HepG2 (cell line): Measurements from ENCODE around the gene SLC35E4. TPM values are rescaled to one million over a fixed set of nuclear protein-coding genes. Genes with fewer than 3 reads are reported as not detected.

Experiments used
- ATF7 ChIP-seq, 2 experiments: fragments of 450-650 bp in 1 of 2; sonication (generic) in 1 of 2; formaldehyde crosslinking in 1 of 2; IDR thresholded peaks; 2 replicates each; pipeline versions ENCODE4 v1.4.0 to v1.6.1; 2016 to 2020; ENCODE audit warnings: antibody characterized with exemption in 1 of 2, mild to moderate bottlenecking in 1 of 2, missing genetic modification reagents in 1 of 2
- CREB1 ChIP-seq, 2 experiments: fragments of 450-650 bp in 1 of 2; IDR thresholded peaks; 2 replicates each; pipeline ENCODE4 v1.6.1; 2016 to 2017; ENCODE audit warnings: control low read depth in 1 of 2, mild to moderate bottlenecking in 1 of 2, missing compliant biosample characterization in 1 of 2, missing genetic modification characterization in 1 of 2
- DMAP1 ChIP-seq: IDR thresholded peaks from 2 replicates; pipeline ENCODE4 v1.6.1; 2016
- ELF3 ChIP-seq: IDR thresholded peaks from 2 replicates; pipeline ENCODE4 v1.6.1; 2016; ENCODE audit warnings: missing genetic modification reagents, missing compliant biosample characterization
- ERF ChIP-seq: IDR thresholded peaks from 2 replicates; pipeline ENCODE4 v1.6.1; 2018; ENCODE audit warnings: missing biosample characterization, missing genetic modification reagents
- FOXK2 ChIP-seq: fragments of 450-650 bp; IDR thresholded peaks from 2 replicates; pipeline ENCODE4 v1.6.1; 2016
- HDAC1 ChIP-seq: sonication (generic); formaldehyde crosslinking; IDR thresholded peaks from 2 replicates; pipeline ENCODE4 v1.5.1; 2020; ENCODE audit warnings: mild to moderate bottlenecking, missing genetic modification reagents
- KAT8 ChIP-seq: IDR thresholded peaks from 2 replicates; pipeline ENCODE4 v1.6.1; 2016; ENCODE audit warnings: missing genetic modification reagents, missing compliant biosample characterization
- KMT2A ChIP-seq: sonication (generic); formaldehyde crosslinking; IDR thresholded peaks from 2 replicates; pipeline ENCODE4 v1.4.0; 2020; ENCODE audit warnings: missing genetic modification reagents
- NFE2L1 ChIP-seq: sonication (generic); formaldehyde crosslinking; IDR thresholded peaks from 2 replicates; pipeline ENCODE4 v1.4.0; 2020; ENCODE audit warnings: missing genetic modification reagents, mild to moderate bottlenecking, borderline replicate concordance
- RBM22 ChIP-seq: fragments of 200-400 bp; formaldehyde crosslinking; optimal IDR thresholded peaks from 2 replicates; pipeline ENCODE3; 2017; ENCODE audit warnings: mild to moderate bottlenecking, low read length, moderate library complexity
- SOX6 ChIP-seq, 2 experiments: fragments of 450-650 bp in 1 of 2; sonication (generic) in 1 of 2; formaldehyde crosslinking in 1 of 2; IDR thresholded peaks; 2 replicates each; pipeline versions ENCODE4 v1.4.0 to v1.6.1; 2017 to 2020; ENCODE audit warnings: antibody characterized with exemption in 1 of 2, mild to moderate bottlenecking in 1 of 2, missing genetic modification reagents in 1 of 2
- XRCC5 ChIP-seq: fragments of 200-400 bp; formaldehyde crosslinking; optimal IDR thresholded peaks from 2 replicates; pipeline ENCODE3; 2017; ENCODE audit warnings: mild to moderate bottlenecking, low read length
- YEATS2 ChIP-seq: sonication (generic); formaldehyde crosslinking; IDR thresholded peaks from 2 replicates; pipeline ENCODE4 v1.4.0; 2020; ENCODE audit warnings: missing genetic modification reagents, borderline replicate concordance
- ZNF296 ChIP-seq: sonication (generic); formaldehyde crosslinking; conservative IDR thresholded peaks from 2 replicates; pipeline ENCODE4 v1.5.0; 2020; ENCODE audit warnings: mild to moderate bottlenecking, missing genetic modification reagents
- ZNF83 ChIP-seq: sonication (generic); formaldehyde crosslinking; IDR thresholded peaks from 2 replicates; pipeline ENCODE4 v1.4.0; 2020; ENCODE audit warnings: missing genetic modification reagents, mild to moderate bottlenecking, borderline replicate concordance
- ZSCAN31 ChIP-seq: sonication (generic); formaldehyde crosslinking; IDR thresholded peaks from 2 replicates; pipeline ENCODE4 v1.5.0; 2020; ENCODE audit warnings: low read depth, mild to moderate bottlenecking, missing genetic modification reagents
- polyA plus RNA-seq, 8 experiments: library from polyadenylated mRNA; depleted of rRNA in 3 of 8; stranded (reverse) in 7 of 8; unstranded in 1 of 8; fragments of >200 nt; fragmentation: Illumina TruSeq in 4 of 8; extraction: Trizol in 4 of 8; gene quantifications; 2 replicates each; pipeline versions ENCODE4 v1.2.1 to v1.2.3, GENCODE V29; 2011 to 2016; ENCODE audit warnings: low read depth in 4 of 8, missing spikeins in 1 of 8, mixed read lengths in 1 of 8; ENCODE audit not compliant: insufficient read depth in 1 of 8
- total RNA-seq, 5 experiments: library from RNA; depleted of rRNA; stranded (reverse); fragments of >200 nt; fragmentation: Illumina TruSeq; extraction: Trizol; gene quantifications; 2 replicates each; pipeline ENCODE4 v1.2.3, GENCODE V29; 2016; ENCODE audit warnings: low read depth in 1 of 5
- TF ChIP-seq, protein P1 (sequence below): sonication (generic); formaldehyde crosslinking; IDR thresholded peaks from 2 replicates; pipeline ENCODE4 v1.4.0; 2020; ENCODE audit warnings: missing genetic modification reagents, borderline replicate concordance
- TF ChIP-seq, protein P2 (sequence below): sonication (generic); formaldehyde crosslinking; IDR thresholded peaks from 2 replicates; pipeline ENCODE4 v1.5.1; 2020; ENCODE audit warnings: missing genetic modification reagents, mild to moderate bottlenecking, borderline replicate concordance
- TF ChIP-seq, protein P3 (sequence below): IDR thresholded peaks from 2 replicates; pipeline ENCODE4 v1.6.1; 2018; ENCODE audit warnings: missing genetic modification reagents, mild to moderate bottlenecking, missing compliant biosample characterization
- TF ChIP-seq, protein P4 (sequence below): sonication (generic); formaldehyde crosslinking; IDR thresholded peaks from 2 replicates; pipeline ENCODE4 v1.8.1; 2023; ENCODE audit warnings: mild to moderate bottlenecking, inconsistent platforms, moderate library complexity, missing genetic modification reagents, borderline replicate concordance

SLC35E4 gene
- total and polyA plus RNA-seq, 2 of the 13 experiments (the other 11 are each of a cell fraction or from before 2014, with no cell fraction given) = 0.07 to 0.15 TPM

DNA sequence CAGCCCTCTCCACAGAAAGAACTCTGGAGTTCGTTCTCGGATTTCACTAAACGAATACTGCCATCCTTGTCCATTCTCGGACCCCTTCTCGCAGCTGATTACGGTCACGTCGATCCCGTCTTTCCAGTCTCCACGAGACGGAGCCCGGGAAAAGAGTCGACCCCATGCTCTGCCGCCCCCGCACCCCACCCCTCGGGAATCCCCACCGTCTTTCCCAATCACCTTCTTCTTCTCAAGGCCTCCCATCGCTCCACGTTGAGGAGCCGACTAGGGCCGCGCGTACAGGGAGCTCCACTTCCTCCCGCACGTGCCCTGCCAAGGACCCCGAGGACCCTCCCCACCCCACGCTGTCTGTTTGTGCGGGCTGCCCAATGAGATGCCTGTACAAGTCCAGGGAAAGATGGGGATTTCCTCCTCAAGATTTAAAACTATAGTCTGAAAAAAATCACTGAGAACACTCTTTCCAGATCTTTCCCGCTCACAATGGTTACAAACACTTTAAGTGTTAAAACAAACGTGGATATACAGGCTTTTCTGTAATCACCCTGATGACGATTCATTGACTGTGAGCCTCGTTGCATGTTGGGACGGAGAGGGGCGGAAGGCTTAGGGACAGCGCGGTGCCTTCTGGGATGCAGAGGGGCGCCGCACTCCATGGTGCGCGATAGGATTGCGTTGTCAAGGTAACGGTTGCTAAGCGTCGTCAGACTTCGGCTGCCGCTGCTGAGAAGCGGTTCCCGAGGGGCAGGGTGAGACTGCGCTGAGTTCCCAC lies 43.8 kb upstream of the SLC35E4 start, which contains the start of gene PES1 (continued):
- TF ChIP-seq, protein P1, sequence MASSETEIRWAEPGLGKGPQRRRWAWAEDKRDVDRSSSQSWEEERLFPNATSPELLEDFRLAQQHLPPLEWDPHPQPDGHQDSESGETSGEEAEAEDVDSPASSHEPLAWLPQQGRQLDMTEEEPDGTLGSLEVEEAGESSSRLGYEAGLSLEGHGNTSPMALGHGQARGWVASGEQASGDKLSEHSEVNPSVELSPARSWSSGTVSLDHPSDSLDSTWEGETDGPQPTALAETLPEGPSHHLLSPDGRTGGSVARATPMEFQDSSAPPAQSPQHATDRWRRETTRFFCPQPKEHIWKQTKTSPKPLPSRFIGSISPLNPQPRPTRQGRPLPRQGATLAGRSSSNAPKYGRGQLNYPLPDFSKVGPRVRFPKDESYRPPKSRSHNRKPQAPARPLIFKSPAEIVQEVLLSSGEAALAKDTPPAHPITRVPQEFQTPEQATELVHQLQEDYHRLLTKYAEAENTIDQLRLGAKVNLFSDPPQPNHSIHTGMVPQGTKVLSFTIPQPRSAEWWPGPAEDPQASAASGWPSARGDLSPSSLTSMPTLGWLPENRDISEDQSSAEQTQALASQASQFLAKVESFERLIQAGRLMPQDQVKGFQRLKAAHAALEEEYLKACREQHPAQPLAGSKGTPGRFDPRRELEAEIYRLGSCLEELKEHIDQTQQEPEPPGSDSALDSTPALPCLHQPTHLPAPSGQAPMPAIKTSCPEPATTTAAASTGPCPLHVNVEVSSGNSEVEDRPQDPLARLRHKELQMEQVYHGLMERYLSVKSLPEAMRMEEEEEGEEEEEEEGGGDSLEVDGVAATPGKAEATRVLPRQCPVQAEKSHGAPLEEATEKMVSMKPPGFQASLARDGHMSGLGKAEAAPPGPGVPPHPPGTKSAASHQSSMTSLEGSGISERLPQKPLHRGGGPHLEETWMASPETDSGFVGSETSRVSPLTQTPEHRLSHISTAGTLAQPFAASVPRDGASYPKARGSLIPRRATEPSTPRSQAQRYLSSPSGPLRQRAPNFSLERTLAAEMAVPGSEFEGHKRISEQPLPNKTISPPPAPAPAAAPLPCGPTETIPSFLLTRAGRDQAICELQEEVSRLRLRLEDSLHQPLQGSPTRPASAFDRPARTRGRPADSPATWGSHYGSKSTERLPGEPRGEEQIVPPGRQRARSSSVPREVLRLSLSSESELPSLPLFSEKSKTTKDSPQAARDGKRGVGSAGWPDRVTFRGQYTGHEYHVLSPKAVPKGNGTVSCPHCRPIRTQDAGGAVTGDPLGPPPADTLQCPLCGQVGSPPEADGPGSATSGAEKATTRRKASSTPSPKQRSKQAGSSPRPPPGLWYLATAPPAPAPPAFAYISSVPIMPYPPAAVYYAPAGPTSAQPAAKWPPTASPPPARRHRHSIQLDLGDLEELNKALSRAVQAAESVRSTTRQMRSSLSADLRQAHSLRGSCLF (CRISPR knock-in tag) = no peak
- TF ChIP-seq, protein P2, sequence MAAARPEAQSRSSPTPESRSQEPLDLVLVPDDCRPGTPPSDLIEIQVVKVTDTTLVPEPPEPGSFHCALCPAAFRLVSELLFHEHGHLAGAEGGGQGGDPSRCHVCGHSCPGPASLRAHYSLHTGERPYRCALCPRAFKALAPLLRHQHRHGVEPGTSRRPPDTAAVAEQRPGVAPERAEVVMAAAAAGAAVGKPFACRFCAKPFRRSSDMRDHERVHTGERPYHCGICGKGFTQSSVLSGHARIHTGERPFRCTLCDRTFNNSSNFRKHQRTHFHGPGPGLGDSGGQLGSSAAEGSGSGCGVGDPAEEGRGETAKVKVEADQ = 0 out of 2 replicates have a peak, but pooled peaks have one; percentile 66
- peak; percentile 94 for TF ChIP-seq YEATS2 (CRISPR knock-in tag)
- TF ChIP-seq NFE2L1 = no peak
- peak; percentile 62 for TF ChIP-seq FOXK2
- TF ChIP-seq XRCC5 = peak; percentile 54
- 0 out of 2 replicates have a peak, but pooled peaks have one; percentile 53 for TF ChIP-seq ZSCAN31 (CRISPR knock-in tag)
- no peak for TF ChIP-seq SOX6 (IDR thresholded peaks at IDR 0.05)
- peak; percentile 65 for TF ChIP-seq SOX6 (CRISPR knock-in tag; IDR thresholded peaks at IDR 0.05)
- peak; percentile 87 for TF ChIP-seq KAT8 (CRISPR knock-in tag)
- TF ChIP-seq ERF = 0 out of 2 replicates have a peak, but pooled peaks have one; percentile 19
- TF ChIP-seq, protein P3, sequence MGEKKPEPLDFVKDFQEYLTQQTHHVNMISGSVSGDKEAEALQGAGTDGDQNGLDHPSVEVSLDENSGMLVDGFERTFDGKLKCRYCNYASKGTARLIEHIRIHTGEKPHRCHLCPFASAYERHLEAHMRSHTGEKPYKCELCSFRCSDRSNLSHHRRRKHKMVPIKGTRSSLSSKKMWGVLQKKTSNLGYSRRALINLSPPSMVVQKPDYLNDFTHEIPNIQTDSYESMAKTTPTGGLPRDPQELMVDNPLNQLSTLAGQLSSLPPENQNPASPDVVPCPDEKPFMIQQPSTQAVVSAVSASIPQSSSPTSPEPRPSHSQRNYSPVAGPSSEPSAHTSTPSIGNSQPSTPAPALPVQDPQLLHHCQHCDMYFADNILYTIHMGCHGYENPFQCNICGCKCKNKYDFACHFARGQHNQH (CRISPR knock-in tag) = peak; percentile 65
- TF ChIP-seq CREB1 (IDR thresholded peaks at IDR 0.05) = peak; percentile 96
- TF ChIP-seq CREB1 (CRISPR knock-in tag; IDR thresholded peaks at IDR 0.05) = peak; percentile 99
- peak; percentile 86; the same call in 1 of the 2 replicates for TF ChIP-seq HDAC1 (CRISPR knock-in tag)
- peak; percentile 44 for TF ChIP-seq ELF3
- peak; percentile 100 for TF ChIP-seq RBM22
- no peak for TF ChIP-seq ZNF296 (CRISPR knock-in tag)
- no peak for TF ChIP-seq ZNF83 (CRISPR knock-in tag)
- TF ChIP-seq ATF7 (IDR thresholded peaks at IDR 0.05) = peak; percentile 67
- 0 out of 2 replicates have a peak, but pooled peaks have one; percentile 5 for TF ChIP-seq ATF7 (CRISPR knock-in tag; IDR thresholded peaks at IDR 0.05)
- TF ChIP-seq KMT2A = no peak; the same call in 1 of the 2 replicates
- TF ChIP-seq, protein P4, sequence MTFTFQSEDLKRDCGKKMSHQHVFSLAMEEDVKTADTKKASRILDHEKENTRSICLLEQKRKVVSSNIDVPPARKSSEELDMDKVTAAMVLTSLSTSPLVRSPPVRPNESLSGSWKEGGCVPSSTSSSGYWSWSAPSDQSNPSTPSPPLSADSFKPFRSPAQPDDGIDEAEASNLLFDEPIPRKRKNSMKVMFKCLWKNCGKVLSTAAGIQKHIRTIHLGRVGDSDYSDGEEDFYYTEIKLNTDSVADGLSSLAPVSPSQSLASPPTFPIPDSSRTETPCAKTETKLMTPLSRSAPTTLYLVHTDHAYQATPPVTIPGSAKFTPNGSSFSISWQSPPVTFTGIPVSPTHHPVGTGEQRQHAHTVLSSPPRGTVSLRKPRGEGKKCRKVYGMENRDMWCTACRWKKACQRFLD (CRISPR knock-in tag) = no peak
- peak; percentile 87 for TF ChIP-seq DMAP1
